ENCODE results near the gene LRRC27.
"Not testable (repeated sequence)": the region's sequence is repeated elsewhere in the genome, so short reads cannot be mapped to it uniquely, and the experiment has no call there.

Gene LRRC27

GRCh38 chr10:132313865-132314264 is 18.1 kb upstream of the LRRC27 start:
- TF ChIP-seq CTCF (IDR thresholded peaks at IDR 0.05; ENCODE audit: unreplicated experiment in 3 of 3): no peak
- H3K9me3 Mint-ChIP-seq: peaks cover 8% of the 10 kb centered on the region
- H3K36me3 Mint-ChIP-seq (ENCODE audit: low read depth): peaks cover 5% of the 10 kb centered on the region
- H3K4me1 Mint-ChIP-seq: no peaks in the 10 kb centered on the region
- H3K27me3 Mint-ChIP-seq (ENCODE audit: low read depth): peaks cover 34% of the 10 kb centered on the region
- H3K4me3 Mint-ChIP-seq: no peak overlapping the region
- no peak overlapping the region for H3K27ac Mint-ChIP-seq

DNA sequence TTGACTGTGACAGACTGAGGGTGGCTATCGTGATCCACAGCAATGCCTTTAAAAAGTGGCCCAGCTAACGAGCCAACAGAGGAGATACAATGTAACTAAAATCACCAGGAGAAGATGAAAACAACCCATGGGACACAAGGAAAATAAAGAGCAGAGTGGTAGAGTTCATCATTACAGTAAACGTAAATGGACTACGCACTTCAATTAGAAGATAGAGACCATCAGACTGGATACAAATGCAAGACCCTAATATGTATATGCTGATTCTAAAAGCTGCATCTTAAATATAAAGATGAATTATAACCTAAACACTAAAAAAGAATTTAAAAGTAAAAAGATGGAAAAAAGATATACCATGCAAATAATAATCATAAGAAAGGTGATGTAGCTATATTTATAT is 17.7 kb upstream of the LRRC27 start:
- peaks cover 8% of the 10 kb centered on the region for H3K9me3 Mint-ChIP-seq
- H3K4me1 Mint-ChIP-seq: no peaks in the 10 kb centered on the region
- H3K27ac Mint-ChIP-seq: no peak overlapping the region
- peaks cover 29% of the 10 kb centered on the region for H3K27me3 Mint-ChIP-seq (ENCODE audit: low read depth)
- H3K36me3 Mint-ChIP-seq (ENCODE audit: low read depth): peaks cover 5% of the 10 kb centered on the region
- no peak overlapping the region for H3K4me3 Mint-ChIP-seq
- no peak for TF ChIP-seq CTCF (IDR thresholded peaks at IDR 0.05; ENCODE audit: unreplicated experiment in 3 of 3)

DNA sequence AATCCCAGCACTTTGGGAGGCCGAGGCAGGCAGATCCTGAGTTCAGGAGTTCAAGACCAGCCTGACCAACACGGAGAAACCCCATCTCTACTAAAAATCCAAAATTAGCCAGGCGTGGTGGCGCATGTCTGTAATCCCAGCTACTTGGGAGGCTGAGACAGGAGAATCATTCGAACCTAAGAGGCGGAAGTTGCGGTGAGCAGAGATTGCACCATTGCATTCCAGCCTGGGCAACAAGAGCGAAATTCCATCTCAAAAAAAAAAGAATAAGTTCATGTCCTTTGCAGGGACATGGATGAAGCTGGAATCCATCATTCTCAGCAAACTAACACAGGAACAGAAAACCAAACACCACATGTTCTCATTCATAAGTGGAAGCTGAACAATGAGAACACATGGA is 17.1 kb upstream of the LRRC27 start:
- H3K4me3 Mint-ChIP-seq; H3K27ac Mint-ChIP-seq; H3K9me3 Mint-ChIP-seq; H3K36me3 Mint-ChIP-seq (ENCODE audit: low read depth); H3K4me1 Mint-ChIP-seq: not testable (repeated sequence)
- H3K27me3 Mint-ChIP-seq (ENCODE audit: low read depth): peaks cover 24% of the 10 kb centered on the region

DNA sequence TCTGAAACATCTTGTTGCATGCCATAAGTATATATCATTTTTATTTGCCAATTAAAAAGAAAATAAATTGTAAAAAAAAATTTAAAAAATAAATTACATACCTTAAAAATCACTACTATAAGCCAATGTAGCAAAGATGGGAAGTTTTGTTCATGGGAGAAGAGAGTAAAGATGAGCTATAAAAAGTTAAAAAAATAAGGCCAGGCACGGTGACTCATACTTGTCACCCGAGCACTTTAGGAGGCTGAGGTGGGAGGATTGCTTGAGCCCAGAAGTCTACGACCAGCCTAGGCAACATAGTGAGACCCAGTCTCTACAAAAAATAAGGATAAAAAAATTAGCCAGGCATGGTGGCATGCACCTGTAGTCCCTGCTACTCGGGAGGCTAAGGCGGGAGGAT is 15.9 kb upstream of the LRRC27 start:
- peaks cover 5% of the 10 kb centered on the region for H3K36me3 Mint-ChIP-seq (ENCODE audit: low read depth)

DNA sequence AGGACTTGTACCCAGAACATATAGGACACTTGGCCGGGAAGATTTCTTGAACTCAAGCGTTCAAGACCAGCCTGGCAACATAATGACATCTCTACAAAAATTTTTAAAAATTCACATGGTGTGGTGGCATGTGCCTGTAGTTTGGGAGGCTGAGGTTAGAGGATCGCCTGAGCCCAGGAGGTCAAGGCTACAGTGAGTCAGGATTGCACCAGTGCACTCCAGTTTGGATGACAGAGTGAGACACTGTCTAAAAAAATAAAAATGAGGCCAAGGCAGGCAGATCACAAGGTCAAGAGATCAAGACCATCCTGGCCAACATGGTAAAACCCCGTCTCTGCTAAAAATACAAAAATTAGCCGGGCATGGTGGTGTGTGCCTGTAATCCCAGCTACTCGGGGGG is 14.5 kb upstream of the LRRC27 start:
- not testable (repeated sequence) for H3K4me3 Mint-ChIP-seq; H3K9me3 Mint-ChIP-seq; H3K36me3 Mint-ChIP-seq (ENCODE audit: low read depth); H3K27me3 Mint-ChIP-seq (ENCODE audit: low read depth); H3K4me1 Mint-ChIP-seq; H3K27ac Mint-ChIP-seq

More for the DNA sequence above, 15.9 kb upstream of the LRRC27 start:
- Mint-ChIP-seq H3K27me3 (ENCODE audit: low read depth) (peaks cover 12% of the 10 kb centered on the region), H3K4me3 (no peak overlapping the region), H3K9me3 (peaks cover 8% of the 10 kb centered on the region), H3K27ac (no peak overlapping the region), H3K4me1 (peaks cover 5% of the 10 kb centered on the region)
- TF ChIP-seq CTCF (IDR thresholded peaks at IDR 0.05; ENCODE audit: unreplicated experiment in 3 of 3): no peak

- no peaks in the 10 kb centered on the region for H3K27me3 Mint-ChIP-seq (ENCODE audit: low read depth)
- no peaks in the 10 kb centered on the region for H3K9me3 Mint-ChIP-seq
- TF ChIP-seq CTCF (IDR thresholded peaks at IDR 0.05; ENCODE audit: unreplicated experiment in 3 of 3): no peak
- H3K4me3 Mint-ChIP-seq: no peak overlapping the region
- peaks cover 20% of the 10 kb centered on the region for H3K36me3 Mint-ChIP-seq (ENCODE audit: low read depth)
- peak overlapping the region in 1 of 3 experiments; percentile 8 for H3K27ac Mint-ChIP-seq
- peaks cover 5% of the 10 kb centered on the region for H3K4me1 Mint-ChIP-seq
These were observed 11.9 kb upstream of the LRRC27 start for GRCh38 chr10:132319853-132320653.
